Measurements from ENCODE around the gene HDAC9. TPM values are rescaled to one million over a fixed set of nuclear protein-coding genes. Genes with fewer than 3 reads are reported as not detected.

Gene HDAC9
- total RNA-seq, 4 donors from 2014 or later = 3.4 to 7.2 (median 4.5) TPM

DNA sequence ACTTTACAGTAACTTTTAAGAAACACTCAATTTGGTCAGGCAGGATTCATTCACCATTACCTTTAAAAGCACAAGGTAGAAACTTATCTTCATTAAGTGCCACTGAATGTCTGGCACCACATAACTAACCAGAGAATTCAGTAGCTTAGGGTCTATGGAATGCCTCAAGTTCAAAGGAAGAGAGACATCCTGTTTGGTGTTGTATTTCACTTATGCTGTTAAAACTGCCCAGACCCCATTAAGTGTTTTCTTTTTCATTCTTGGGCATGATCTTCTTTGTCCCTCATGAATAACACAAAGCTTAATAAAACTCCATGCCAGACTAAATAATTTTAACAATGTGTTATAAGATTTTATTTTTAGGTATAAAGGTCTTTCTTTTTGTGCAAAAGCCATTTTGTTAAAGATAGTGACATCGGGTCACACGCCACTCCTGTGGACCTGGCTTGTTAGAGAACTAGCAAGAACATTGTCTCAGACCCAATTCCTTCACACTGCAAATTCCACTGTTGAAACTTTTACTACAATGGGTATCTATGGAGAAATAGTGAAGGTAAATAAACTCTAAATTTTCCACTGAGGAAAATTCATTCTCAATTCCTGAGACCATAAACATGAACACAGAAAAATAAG is 400.9 kb downstream of the HDAC9 start:
- Histone ChIP-seq H3K4me3 (no peak overlapping the region), H3K36me3 (no peaks in the 10 kb centered on the region), H3K4me1 (no peaks in the 10 kb centered on the region), H3K9me3 (no peaks in the 10 kb centered on the region), H3K27ac (no peak overlapping the region), H3K27me3 (no peaks in the 10 kb centered on the region)
- DNase-seq (ENCODE audit: low spot score in 2 of 2) = no peak
- TF ChIP-seq POLR2A (IDR thresholded peaks at IDR 0.05) (no peak), POLR2AphosphoS5 (IDR thresholded peaks at IDR 0.05) (no peak), CTCF (IDR thresholded peaks at IDR 0.05) (no peak)
- 81% methylated on average over 2 of the region's 2 CpGs for WGBS

DNA sequence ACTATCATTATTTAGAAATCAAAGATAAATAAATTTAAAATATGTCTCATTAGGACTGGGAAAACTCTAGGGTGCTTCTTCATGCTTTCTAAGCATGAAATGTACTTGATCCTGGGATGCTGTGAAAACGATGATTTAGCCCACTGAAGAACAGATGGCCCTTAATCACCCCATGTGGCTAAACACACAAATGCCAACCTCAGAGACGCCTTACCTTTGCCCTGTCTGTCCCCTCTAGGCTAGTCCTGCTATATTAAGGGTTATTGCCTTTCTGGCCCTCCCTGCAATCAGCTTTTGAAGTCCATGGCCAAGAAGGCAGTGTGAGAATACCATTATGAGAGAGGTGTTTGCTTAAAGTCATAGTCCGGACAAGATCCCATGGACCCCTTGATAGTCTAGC is 404.7 kb downstream of the HDAC9 start:
- 81% methylated on average over 3 of the region's 3 CpGs for WGBS
- Histone ChIP-seq H3K4me1 (peaks cover 15% of the 10 kb centered on the region), H3K36me3 (no peaks in the 10 kb centered on the region), H3K27me3 (no peaks in the 10 kb centered on the region), H3K4me3 (no peak overlapping the region), H3K9me3 (no peaks in the 10 kb centered on the region), H3K27ac (peak overlapping the region; percentile 59)
- DNase-seq (ENCODE audit: low spot score in 2 of 2) = no peak
- no peak for TF ChIP-seq CTCF (IDR thresholded peaks at IDR 0.05)
- TF ChIP-seq POLR2A (IDR thresholded peaks at IDR 0.05) = no peak
- no peak for TF ChIP-seq POLR2AphosphoS5 (IDR thresholded peaks at IDR 0.05)
- TF ChIP-seq EP300 (IDR thresholded peaks at IDR 0.05) = no peak

DNA sequence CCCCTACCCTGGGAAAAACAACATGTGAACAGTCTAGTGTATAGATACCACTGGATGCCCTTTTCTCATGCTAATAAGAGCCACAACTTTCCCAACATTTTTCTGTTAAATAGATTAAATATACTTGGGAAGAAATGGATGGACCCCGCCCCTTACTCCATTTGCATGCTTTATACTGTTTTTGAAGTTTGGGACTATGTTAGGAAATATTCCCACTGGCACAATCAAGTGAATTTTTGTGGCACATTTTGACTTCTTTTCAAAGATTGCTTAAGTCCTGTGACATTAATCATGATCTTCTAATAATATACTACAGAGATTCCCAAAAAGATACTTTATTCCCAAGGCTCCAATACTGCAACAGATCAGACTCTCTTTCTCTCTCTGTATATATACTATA is 405.3 kb downstream of the HDAC9 start:
- DNase-seq (ENCODE audit: low spot score in 2 of 2) = no peak
- Histone ChIP-seq H3K36me3 (no peaks in the 10 kb centered on the region), H3K9me3 (no peaks in the 10 kb centered on the region), H3K4me1 (peaks cover 15% of the 10 kb centered on the region), H3K4me3 (no peak overlapping the region), H3K27me3 (no peaks in the 10 kb centered on the region), H3K27ac (peak overlapping the region; percentile 59)
- TF ChIP-seq CTCF (IDR thresholded peaks at IDR 0.05) = no peak
- no peak for TF ChIP-seq EP300 (IDR thresholded peaks at IDR 0.05)
- TF ChIP-seq POLR2AphosphoS5 (IDR thresholded peaks at IDR 0.05) = no peak
- no peak for TF ChIP-seq POLR2A (IDR thresholded peaks at IDR 0.05)
- WGBS = 38% methylated on average over 1 of the region's 1 CpG

DNA sequence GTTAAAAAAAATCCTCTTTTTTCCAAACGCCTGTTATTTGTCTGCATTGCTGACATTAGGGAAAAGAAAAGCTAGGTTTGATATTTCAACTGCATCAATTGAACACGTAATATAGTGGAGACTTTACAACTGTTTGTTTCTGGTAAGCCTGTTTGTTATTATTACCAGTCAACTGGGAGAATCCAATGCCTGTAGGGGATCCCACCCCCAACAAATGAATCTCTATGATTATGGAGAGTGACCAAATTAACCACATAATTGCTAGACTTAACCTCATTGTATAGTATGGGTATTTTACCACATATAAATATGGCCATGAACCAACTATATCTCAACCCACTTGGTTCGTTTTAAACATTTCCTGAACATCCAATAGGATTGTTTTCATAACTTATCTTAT is 405.8 kb downstream of the HDAC9 start:
- Histone ChIP-seq H3K4me3 (no peak overlapping the region), H3K27me3 (no peaks in the 10 kb centered on the region), H3K27ac (peak overlapping the region; percentile 31), H3K36me3 (no peaks in the 10 kb centered on the region), H3K9me3 (no peaks in the 10 kb centered on the region), H3K4me1 (peaks cover 15% of the 10 kb centered on the region)
- DNase-seq (ENCODE audit: low spot score in 2 of 2) = no peak
- 49% methylated on average over 3 of the region's 3 CpGs for WGBS
- TF ChIP-seq EP300 (IDR thresholded peaks at IDR 0.05) = no peak
- no peak for TF ChIP-seq POLR2A (IDR thresholded peaks at IDR 0.05)
- no peak for TF ChIP-seq POLR2AphosphoS5 (IDR thresholded peaks at IDR 0.05)
- TF ChIP-seq CTCF (IDR thresholded peaks at IDR 0.05) = no peak

DNA sequence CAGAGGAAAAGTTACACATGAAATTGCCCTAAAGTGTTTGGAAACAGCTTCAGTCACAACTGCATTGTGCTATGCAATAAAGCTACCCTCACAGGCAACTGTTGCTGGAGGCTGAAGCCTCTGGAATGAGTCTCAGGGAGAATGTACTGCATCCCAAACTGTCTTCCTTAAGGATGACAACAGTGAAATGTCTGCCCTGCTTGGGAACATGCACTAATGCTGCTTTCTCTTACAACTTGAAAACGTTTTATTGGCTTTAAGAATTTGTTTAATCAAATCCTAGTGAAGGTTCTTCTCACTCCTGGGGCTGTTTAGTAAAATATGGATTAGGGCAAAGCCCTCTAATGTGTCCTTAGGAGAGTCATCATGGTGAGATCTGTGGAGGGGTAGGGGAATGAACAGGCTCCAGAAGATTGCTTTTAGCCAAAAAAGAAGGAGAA is 406.5 kb downstream of the HDAC9 start:
- peak overlapping the region; percentile 31 for H3K27ac ChIP-seq
- peaks cover 15% of the 10 kb centered on the region for H3K4me1 ChIP-seq
- H3K4me3 ChIP-seq = no peak overlapping the region
- DNase-seq (ENCODE audit: low spot score in 2 of 2) = no peak
- WGBS = 21% methylated on average over 1 of the region's 1 CpG
- no peaks in the 10 kb centered on the region for H3K9me3 ChIP-seq
- H3K36me3 ChIP-seq = no peaks in the 10 kb centered on the region
- no peaks in the 10 kb centered on the region for H3K27me3 ChIP-seq
- TF ChIP-seq POLR2A (IDR thresholded peaks at IDR 0.05) = no peak
- no peak for TF ChIP-seq CTCF (IDR thresholded peaks at IDR 0.05)
- TF ChIP-seq POLR2AphosphoS5 (IDR thresholded peaks at IDR 0.05) = no peak
- no peak for TF ChIP-seq EP300 (IDR thresholded peaks at IDR 0.05)
